GM19025 (cell line): Measurements from ENCODE around the gene RPP40.

Experiments used
- ATAC-seq: cut with Tn5 transposase; IDR thresholded peaks from one replicate; pipeline ENCODE4 v1.9.1; 2021; ENCODE audit warnings: mild to moderate bottlenecking, low read depth, moderate library complexity; ENCODE audit not compliant: unreplicated experiment

Gene RPP40

DNA sequence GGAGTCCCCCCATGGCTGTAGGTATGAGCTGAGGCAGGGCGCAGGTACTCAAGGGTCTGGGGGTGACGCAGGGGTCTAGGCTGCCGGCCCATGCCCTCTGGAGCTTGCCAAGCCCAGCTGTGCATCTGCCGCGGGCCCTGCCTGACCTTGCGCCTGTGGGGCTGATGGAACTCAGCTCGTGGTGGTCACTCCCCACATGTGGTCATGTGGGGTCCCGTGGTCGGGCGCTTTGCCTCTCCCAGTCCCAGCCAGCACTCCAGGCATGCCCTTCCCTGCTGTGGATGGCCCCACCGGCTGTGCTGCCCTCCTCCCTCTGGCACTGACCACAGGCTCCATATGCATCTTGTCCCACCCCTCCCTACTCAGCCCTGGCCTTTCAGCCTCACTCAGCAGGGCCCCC lies 57.3 kb downstream of the RPP40 start:
- ATAC-seq: no peak
